IPS-NIHi7 (cell line): ENCODE measurements around the gene EMP3.
A peak's percentile ranks its signal among the peaks of the same experiment; 100 is the strongest.
"Not testable (repeated sequence)": the region's sequence is repeated elsewhere in the genome, so short reads cannot be mapped to it uniquely, and the experiment has no call there.

Source experiments
- DNase-seq: peaks from one replicate; pipeline ENCODE4 v3.0.0; 2012; ENCODE audit warnings: mixed read lengths; ENCODE audit errors: extremely low spot score

The EMP3 gene

GRCh38 chr19:48325265-48325910 is at the start of gene EMP3:
Gene EMP3, plus strand, starts transcription at chr19:48325552. Its CDS starts 1,293 bp downstream, at chr19:48326845.
- peak; percentile 75 for DNase-seq

GRCh38 chr19:48279747-48280146 is 45.6 kb upstream of the EMP3 start:
- DNase-seq: no peak

GRCh38 chr19:48283908-48284307 is 41.4 kb upstream of the EMP3 start:
- DNase-seq: no peak

- no peak for DNase-seq
Measured at GRCh38 chr19:48284896-48285295, 40.5 kb upstream of the EMP3 start.

- DNase-seq: no peak
Measured at GRCh38 chr19:48287748-48288147, 37.6 kb upstream of the EMP3 start.

GRCh38 chr19:48290401-48290770 is 35.0 kb upstream of the EMP3 start:
- peak; percentile 90 for DNase-seq

- peak; percentile 79 for DNase-seq
Measured at GRCh38 chr19:48290771-48291488, 34.4 kb upstream of the EMP3 start.

GRCh38 chr19:48291489-48291815 is 33.9 kb upstream of the EMP3 start:
- not testable (repeated sequence) for DNase-seq

- no peak for DNase-seq
Measured at GRCh38 chr19:48292798-48293197, 32.6 kb upstream of the EMP3 start.

- DNase-seq: no peak
Measured at GRCh38 chr19:48295458-48295857, 29.9 kb upstream of the EMP3 start.

- DNase-seq: no peak
Measured at GRCh38 chr19:48296963-48297734, 28.2 kb upstream of the EMP3 start.

GRCh38 chr19:48297975-48298374 is 27.4 kb upstream of the EMP3 start:
- no peak for DNase-seq

GRCh38 chr19:48301886-48302599 is 23.3 kb upstream of the EMP3 start:
- DNase-seq: no peak

GRCh38 chr19:48302600-48302959 is 22.8 kb upstream of the EMP3 start:
- DNase-seq: no peak

- no peak for DNase-seq
Measured at GRCh38 chr19:48303367-48303766, 22.0 kb upstream of the EMP3 start.

- no peak for DNase-seq
Measured at GRCh38 chr19:48303866-48304265, 21.5 kb upstream of the EMP3 start.

- peak; percentile 54 for DNase-seq
Measured at GRCh38 chr19:48308631-48309586, 16.4 kb upstream of the EMP3 start.

- not testable (repeated sequence) for DNase-seq
Measured at GRCh38 chr19:48309731-48310130, 15.6 kb upstream of the EMP3 start.

- DNase-seq: no peak
Measured at GRCh38 chr19:48310227-48310626, 15.1 kb upstream of the EMP3 start.

- no peak for DNase-seq
Measured at GRCh38 chr19:48311384-48311783, 14.0 kb upstream of the EMP3 start.

- no peak for DNase-seq
Measured at GRCh38 chr19:48315712-48316111, 9.6 kb upstream of the EMP3 start.
